PC-9 (cell line): ENCODE data around the gene MACROD2. TPM values are rescaled to one million over a fixed set of nuclear protein-coding genes. Genes with fewer than 3 reads are reported as not detected.

ENCODE experiments used
- BruUV-seq: library from RNA; stranded (reverse); fragments of 400-500 nt; replicated peaks from 2 replicates; lab custom pipeline; 2021; lab: Mats Ljungman, UMichigan
- CTCF ChIA-PET: fragments of 300-600 bp; sonication (Branson Sonifier 250); formaldehyde crosslinking; loops from one replicate; lab custom pipeline; 2022; ENCODE audit warnings: antibody characterized with exemption; lab: Charles Lee
- POLR2A ChIA-PET: fragments of 300-600 bp; sonication (Branson Sonifier 250); formaldehyde crosslinking; loops from one replicate; lab custom pipeline; 2022; ENCODE audit warnings: antibody characterized with exemption; ENCODE audit not compliant: unreplicated experiment; lab: Charles Lee
- DNase-seq, 2 experiments: peaks; one replicate each; pipeline versions ENCODE4 v3.0.0 to v3.0.0-alpha.2; 2015 to 2022; ENCODE audit warnings: mixed read lengths in 1 of 2
- H2AFZ ChIP-seq: fragments of 200-600 bp; sonication (generic); 2 replicates; pipeline ENCODE4 v1.8.1; 2017; ENCODE audit warnings: antibody characterized with exemption
- H3F3A ChIP-seq: fragments of 200-600 bp; sonication (generic); 2 replicates; pipeline ENCODE4 v1.8.1; 2017; ENCODE audit warnings: antibody characterized with exemption, mild to moderate bottlenecking, low read depth; ENCODE audit not compliant: insufficient read depth
- H3K27ac ChIP-seq: fragments of 200-600 bp; sonication (generic); 2 replicates; pipeline ENCODE4 v1.6.1; 2016; ENCODE audit warnings: mixed run types
- H3K27me3 ChIP-seq: fragments of 200-600 bp; sonication (generic); 2 replicates; pipeline ENCODE4 v1.6.1; 2016; ENCODE audit warnings: low read depth, mixed run types; ENCODE audit not compliant: insufficient read depth
- H3K36me3 ChIP-seq: fragments of 200-600 bp; sonication (generic); 2 replicates; pipeline ENCODE4 v1.6.1; 2016; ENCODE audit warnings: low read depth, mixed run types
- H3K4me1 ChIP-seq: fragments of 200-600 bp; sonication (generic); replicated peaks from 2 replicates; pipeline ENCODE4 v1.6.1; 2016; ENCODE audit warnings: mixed run types; ENCODE audit not compliant: insufficient read depth
- H3K4me2 ChIP-seq: fragments of 200-600 bp; sonication (generic); 2 replicates; pipeline ENCODE4 v1.6.1; 2017; ENCODE audit warnings: mixed run types
- H3K4me3 ChIP-seq: fragments of 200-600 bp; sonication (generic); 2 replicates; pipeline ENCODE4 v1.6.1; 2016; ENCODE audit warnings: mixed run types
- H3K79me2 ChIP-seq: fragments of 200-600 bp; sonication (generic); 2 replicates; pipeline ENCODE4 v1.6.1; 2017; ENCODE audit warnings: low read depth, mixed run types
- H3K9me2 ChIP-seq: fragments of 200-600 bp; sonication (generic); 2 replicates; pipeline ENCODE4 v1.8.1; 2017; ENCODE audit warnings: mild to moderate bottlenecking; ENCODE audit not compliant: insufficient read depth
- H3K9me3 ChIP-seq: fragments of 200-600 bp; sonication (generic); 2 replicates; pipeline ENCODE4 v1.8.1; 2016; ENCODE audit warnings: low read depth; ENCODE audit not compliant: insufficient read depth
- H4K20me1 ChIP-seq: fragments of 200-600 bp; sonication (generic); 2 replicates; pipeline ENCODE4 v1.8.1; 2017; ENCODE audit not compliant: insufficient read depth
- CTCF ChIP-seq: fragments of 200-600 bp; sonication (generic); conservative IDR thresholded peaks from 2 replicates; pipeline ENCODE4 v1.6.1; 2017; ENCODE audit warnings: mixed run types, antibody characterized with exemption, mild to moderate bottlenecking, moderate library complexity
- EZH2 ChIP-seq: fragments of 200-600 bp; sonication (generic); IDR thresholded peaks from 2 replicates; pipeline ENCODE4 v1.8.0; 2017; ENCODE audit warnings: antibody characterized with exemption, low read depth
- intact Hi-C: fragments of 100-400 bp; cut with micrococcal nuclease; formaldehyde crosslinking; loops from one replicate; pipeline ENCODE4 v1.10.0; 2022; ENCODE audit not compliant: unreplicated experiment
- total RNA-seq: library from RNA; stranded (reverse); gene quantifications from 2 replicates; pipeline ENCODE4 v1.2.3, GENCODE V29; 2021

Gene MACROD2
- total RNA-seq, 1 experiment from 2014 or later, result 11.4 TPM

DNA sequence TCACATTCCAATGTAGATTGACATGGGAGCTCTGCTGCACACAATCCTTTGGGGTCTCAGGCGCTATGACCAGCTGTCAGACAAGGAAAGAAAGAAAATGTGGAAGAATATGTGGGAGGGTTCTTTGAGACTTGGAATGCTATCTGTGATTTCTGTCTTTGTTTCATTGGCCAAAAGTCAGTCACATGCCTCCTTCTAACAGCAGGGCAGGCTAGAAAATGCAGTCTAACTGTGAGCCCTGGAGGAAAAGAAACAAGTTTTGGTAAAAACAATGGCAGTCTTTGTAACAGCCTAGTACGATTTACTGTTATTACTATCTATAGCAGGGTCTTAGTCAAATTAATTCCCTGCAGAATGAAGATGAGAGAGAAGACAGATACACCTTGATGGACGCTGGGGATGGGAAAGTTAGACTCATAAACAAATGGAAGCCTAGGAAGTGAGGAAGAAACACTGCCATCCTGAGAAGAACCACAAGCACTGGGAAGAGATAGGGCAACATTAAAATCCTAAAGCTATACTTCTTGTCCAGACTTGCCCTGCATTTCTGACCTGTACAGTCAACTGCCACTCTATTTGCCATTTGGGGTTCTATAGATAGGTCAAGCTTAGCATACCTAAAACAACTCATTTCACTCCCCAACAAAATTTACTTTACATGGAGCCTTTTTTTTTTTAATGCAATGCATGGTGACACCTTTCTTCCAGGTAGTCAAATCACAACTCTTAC, 1744.9 kb downstream of the MACROD2 start:
- Histone ChIP-seq H3K27ac (no peak overlapping the region), H4K20me1 (no peaks in the 10 kb centered on the region), H3K4me2 (no peak overlapping the region), H2AFZ (no peak overlapping the region), H3K4me1 (no peaks in the 10 kb centered on the region), H3K9me2 (no peaks in the 10 kb centered on the region), H3K27me3 (no peaks in the 10 kb centered on the region), H3K9me3 (no peaks in the 10 kb centered on the region), H3K4me3 (no peak overlapping the region), H3K79me2 (no peaks in the 10 kb centered on the region), H3F3A (no peaks in the 10 kb centered on the region), H3K36me3 (no peaks in the 10 kb centered on the region)
- DNase-seq, result no peak
- intact Hi-C loops, result no loop called here
- no TSS peak for BruUV-seq
- ChIA-PET POLR2A (no interaction called here), CTCF (interaction anchor here (0.7 kb wide), 1 partner anchor 32 kb away, joined by 5 read pairs; no protein-coding TSS in a partner anchor)
- TF ChIP-seq EZH2, result no peak

GRCh38 chr20:15742087-15742486, 1746.8 kb downstream of the MACROD2 start:
- no TSS peak for BruUV-seq
- H3K36me3 ChIP-seq, result no peaks in the 10 kb centered on the region
- H4K20me1 ChIP-seq, result no peaks in the 10 kb centered on the region
- H3K27ac ChIP-seq, result no peak overlapping the region
- no peaks in the 10 kb centered on the region for H3K27me3 ChIP-seq
- no peak overlapping the region for H2AFZ ChIP-seq
- no peaks in the 10 kb centered on the region for H3F3A ChIP-seq
- no peak for TF ChIP-seq EZH2
- TF ChIP-seq CTCF, result no peak
- POLR2A ChIA-PET, result no interaction called here
- H3K9me2 ChIP-seq, result no peaks in the 10 kb centered on the region
- CTCF ChIA-PET, result no interaction called here
- no peaks in the 10 kb centered on the region for H3K79me2 ChIP-seq
- H3K4me1 ChIP-seq, result no peaks in the 10 kb centered on the region
- H3K4me3 ChIP-seq, result no peak overlapping the region
- no peak overlapping the region for H3K4me2 ChIP-seq
- intact Hi-C loops, result no loop called here
- no peak for DNase-seq
- no peaks in the 10 kb centered on the region for H3K9me3 ChIP-seq

DNA sequence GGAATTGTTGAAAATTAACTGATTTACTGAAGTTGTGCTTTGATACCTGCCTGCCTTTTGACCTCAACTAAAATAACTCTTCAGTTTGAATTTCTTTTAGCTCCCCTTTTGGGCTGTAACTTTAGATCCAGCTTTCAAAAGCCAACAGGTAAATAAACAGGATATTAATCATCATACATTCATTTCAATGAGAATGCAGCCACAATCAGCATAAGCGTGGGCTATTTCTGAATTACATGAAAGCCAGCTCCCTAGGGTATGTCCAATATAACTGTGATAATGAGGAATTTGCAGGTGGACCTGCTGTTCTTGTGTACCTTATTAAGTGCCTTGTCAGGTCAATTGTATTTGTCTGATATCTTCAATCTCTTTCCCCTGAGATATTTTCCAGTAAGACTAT, 1747.3 kb downstream of the MACROD2 start:
- intact Hi-C loops, result no loop called here
- POLR2A ChIA-PET, result no interaction called here
- no peak for TF ChIP-seq CTCF
- no peak for TF ChIP-seq EZH2

More for the DNA sequence above, 1747.3 kb downstream of the MACROD2 start:
- Histone ChIP-seq H3K36me3 (no peaks in the 10 kb centered on the region), H4K20me1 (no peaks in the 10 kb centered on the region), H3K27ac (no peak overlapping the region), H3F3A (no peaks in the 10 kb centered on the region), H3K27me3 (no peaks in the 10 kb centered on the region), H3K9me2 (no peaks in the 10 kb centered on the region), H3K79me2 (no peaks in the 10 kb centered on the region), H3K9me3 (no peaks in the 10 kb centered on the region), H3K4me3 (no peak overlapping the region), H3K4me1 (no peaks in the 10 kb centered on the region), H2AFZ (no peak overlapping the region), H3K4me2 (no peak overlapping the region)
- no peak for DNase-seq
- CTCF ChIA-PET, result no interaction called here
- BruUV-seq, result no TSS peak
